ENCODE data around the gene MCM6.
"Not testable (repeated sequence)": the region's sequence is repeated elsewhere in the genome, so short reads cannot be mapped to it uniquely, and the experiment has no call there.

Gene MCM6

DNA sequence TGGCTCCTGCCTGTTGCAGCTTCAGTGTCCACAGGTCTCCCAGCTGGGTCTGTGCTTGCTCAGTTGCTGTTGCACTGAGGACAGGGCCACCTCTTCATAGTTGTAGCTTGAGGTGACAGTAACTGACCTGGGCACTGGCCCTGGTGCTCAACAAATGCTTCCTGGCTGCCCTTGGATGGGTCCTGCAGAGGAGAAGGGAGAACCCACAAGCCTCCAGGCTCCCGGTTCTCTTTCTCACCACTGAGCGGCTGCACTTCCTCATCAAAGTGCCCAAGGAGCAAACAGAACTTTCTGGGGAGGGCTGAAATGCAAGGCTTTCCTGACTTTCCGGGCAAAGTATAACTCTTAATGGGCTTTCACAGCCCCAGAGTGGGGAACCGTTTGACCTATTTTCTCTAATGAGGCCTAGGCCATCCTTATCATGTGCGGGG, 78.0 kb downstream of the MCM6 start:
- no peak overlapping the region for H2BK15ac ChIP-seq (ENCODE audit: low read length)
- H3K27ac ChIP-seq (replicated peaks; ENCODE audit: low read length), result no peak overlapping the region
- no peak overlapping the region for H4K91ac ChIP-seq (ENCODE audit: low read depth, low read length, poor library complexity)
- no peak overlapping the region for H2BK5ac ChIP-seq (ENCODE audit: low read length)
- H3K4me2 ChIP-seq (ENCODE audit: insufficient read depth, low read length, poor library complexity, severe bottlenecking), result no peak overlapping the region
- no peak for DNase-seq (ENCODE audit: low spot score)
- no peak overlapping the region for H4K8ac ChIP-seq (ENCODE audit: low read depth, low read length)
- no CpG with 5 or more reads among the region's 5 CpGs for whole genome bisulfite sequencing, 2 donors (ENCODE audit: extremely low coverage in 2 of 2, insufficient read length in 2 of 2, insufficient replicate concordance in 1 of 2)
- H3K4me1 ChIP-seq (ENCODE audit: control insufficient read depth in 2 of 2, insufficient read depth in 1 of 2, low read depth in 1 of 2, low read length in 2 of 2), result no peaks in the 10 kb centered on the region
- H3K4ac ChIP-seq (ENCODE audit: low read length), result no peak overlapping the region
- no peaks in the 10 kb centered on the region for H3K27me3 ChIP-seq (ENCODE audit: control insufficient read depth in 3 of 3, insufficient read depth in 3 of 3, low read depth in 1 of 3, low read length in 3 of 3)
- H2AK5ac ChIP-seq (ENCODE audit: low read depth, low read length), result no peak overlapping the region
- H3K23ac ChIP-seq (ENCODE audit: low read depth, low read length, poor library complexity), result peak overlapping the region; percentile 16
- H3K4me3 ChIP-seq (ENCODE audit: low read length in 2 of 2), result no peak overlapping the region
- no peak overlapping the region for H2BK120ac ChIP-seq (ENCODE audit: low read depth, low read length)
- H3K9ac ChIP-seq (ENCODE audit: low read depth, low read length, poor library complexity), result no peak overlapping the region
- H2AFZ ChIP-seq (ENCODE audit: low read length), result peak overlapping the region; percentile 31
- no peak overlapping the region for H3K14ac ChIP-seq (ENCODE audit: low read length)
- peaks cover 3 to 15% of the 10 kb centered on the region in 2 donors for H3K9me3 ChIP-seq (replicated peaks in 1 of 2; ENCODE audit: control insufficient read depth in 2 of 2, insufficient read depth in 1 of 2, low read depth in 1 of 2, low read length in 2 of 2)
- H3K36me3 ChIP-seq (replicated peaks in 1 of 2; ENCODE audit: control insufficient read depth in 2 of 2, insufficient read depth in 2 of 2, low read length in 2 of 2), result no peaks in the 10 kb centered on the region
- H3K18ac ChIP-seq (ENCODE audit: low read length), result peak overlapping the region; percentile 42
- no peaks in the 10 kb centered on the region for H3K79me1 ChIP-seq (ENCODE audit: low read depth, low read length)
- H2BK12ac ChIP-seq (ENCODE audit: low read length), result peak overlapping the region; percentile 26

DNA sequence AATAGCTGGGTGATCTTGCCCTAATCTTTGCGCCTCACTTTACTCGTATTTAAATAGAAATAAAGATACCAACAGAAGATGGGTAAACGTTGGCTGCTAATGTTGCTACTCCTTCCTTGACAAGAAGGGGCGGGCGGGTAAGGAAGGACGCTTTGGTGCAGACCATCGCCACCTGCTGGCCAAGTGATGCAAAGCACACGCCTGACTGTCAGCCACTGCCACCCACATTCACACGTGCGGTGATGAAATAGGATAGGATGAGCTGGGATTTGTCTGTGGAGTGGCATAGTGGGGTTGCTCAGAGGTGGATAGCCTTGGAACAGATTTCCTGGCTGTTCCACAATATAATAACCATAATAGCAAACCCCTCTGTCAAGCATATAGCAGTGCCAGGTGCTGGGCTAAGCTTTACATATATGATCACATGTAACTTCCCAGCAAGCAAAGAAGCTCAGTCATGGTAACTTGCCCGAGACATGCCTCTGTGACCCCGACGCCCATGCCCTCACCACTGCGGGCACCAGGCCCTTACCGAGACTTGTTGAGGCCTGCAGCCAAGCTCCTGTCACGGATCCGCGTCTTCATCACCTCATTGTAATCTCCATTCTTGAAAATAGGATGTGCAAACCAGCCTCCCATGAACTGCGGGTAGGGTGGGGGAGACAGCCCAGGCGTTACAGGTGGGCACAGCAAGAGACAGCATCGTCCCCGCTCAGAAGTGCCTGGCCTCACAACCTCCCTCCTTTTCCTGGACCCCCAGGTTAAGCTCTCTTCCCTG, 78.6 kb downstream of the MCM6 start:
- DNase-seq (ENCODE audit: low spot score), result peak; percentile 66
- WGBS, 2 donors (ENCODE audit: extremely low coverage in 2 of 2, insufficient read length in 2 of 2, insufficient replicate concordance in 1 of 2), result no CpG with 5 or more reads among the region's 22 CpGs

DNA sequence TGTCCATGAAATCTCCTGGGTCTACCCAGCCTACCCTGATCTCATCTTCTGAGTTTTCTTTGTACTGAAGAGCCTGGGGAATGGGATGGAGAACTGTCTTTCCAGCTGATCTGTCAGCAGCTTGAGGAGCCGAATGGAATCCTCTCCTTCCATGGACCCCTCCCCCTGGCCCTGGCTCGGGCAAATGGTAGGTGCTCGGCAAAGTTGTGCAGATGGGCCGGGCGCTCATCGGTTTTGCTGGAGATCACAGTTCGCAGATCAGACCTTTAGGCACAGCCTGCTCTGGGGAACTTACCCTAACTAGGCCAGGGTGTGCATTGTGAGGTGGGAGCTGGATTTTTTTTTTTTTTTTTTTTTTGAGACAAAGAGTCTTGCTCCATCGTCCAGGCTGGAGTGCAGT, 79.6 kb downstream of the MCM6 start:
- Histone ChIP-seq H3K9me3 (replicated peaks in 1 of 2; ENCODE audit: control insufficient read depth in 2 of 2, insufficient read depth in 1 of 2, low read depth in 1 of 2, low read length in 2 of 2) (peaks cover 3 to 11% of the 10 kb centered on the region in 2 donors), H3K79me1 (ENCODE audit: low read depth, low read length) (no peaks in the 10 kb centered on the region), H3K27me3 (ENCODE audit: control insufficient read depth in 3 of 3, insufficient read depth in 3 of 3, low read depth in 1 of 3, low read length in 3 of 3) (no peaks in the 10 kb centered on the region), H2BK5ac (ENCODE audit: low read length) (no peak overlapping the region), H3K27ac (replicated peaks; ENCODE audit: low read length) (no peak overlapping the region), H3K9ac (ENCODE audit: low read depth, low read length, poor library complexity) (no peak overlapping the region), H3K4ac (ENCODE audit: low read length) (no peak overlapping the region), H4K8ac (ENCODE audit: low read depth, low read length) (no peak overlapping the region), H3K14ac (ENCODE audit: low read length) (no peak overlapping the region), H2AK5ac (ENCODE audit: low read depth, low read length) (peak overlapping the region; percentile 54), H2BK15ac (ENCODE audit: low read length) (no peak overlapping the region), H2BK120ac (ENCODE audit: low read depth, low read length) (no peak overlapping the region), H3K36me3 (replicated peaks in 1 of 2; ENCODE audit: control insufficient read depth in 2 of 2, insufficient read depth in 2 of 2, low read length in 2 of 2) (no peaks in the 10 kb centered on the region), H2AFZ (ENCODE audit: low read length) (peak overlapping the region; percentile 17), H3K4me2 (ENCODE audit: insufficient read depth, low read length, poor library complexity, severe bottlenecking) (no peak overlapping the region), H3K4me1 (ENCODE audit: control insufficient read depth in 2 of 2, insufficient read depth in 1 of 2, low read depth in 1 of 2, low read length in 2 of 2) (no peaks in the 10 kb centered on the region), H2BK12ac (ENCODE audit: low read length) (no peak overlapping the region), H4K91ac (ENCODE audit: low read depth, low read length, poor library complexity) (no peak overlapping the region), H3K23ac (ENCODE audit: low read depth, low read length, poor library complexity) (no peak overlapping the region), H3K18ac (ENCODE audit: low read length) (no peak overlapping the region), H3K4me3 (ENCODE audit: low read length in 2 of 2) (no peak overlapping the region)
- DNase-seq (ENCODE audit: low spot score), result no peak
- no CpG with 5 or more reads among the region's 8 CpGs for WGBS, 2 donors (ENCODE audit: extremely low coverage in 2 of 2, insufficient read length in 2 of 2, insufficient replicate concordance in 1 of 2)

More for the DNA sequence above, 78.6 kb downstream of the MCM6 start:
- no peak overlapping the region for H2BK120ac ChIP-seq (ENCODE audit: low read depth, low read length)
- H2BK5ac ChIP-seq (ENCODE audit: low read length), result no peak overlapping the region
- H3K36me3 ChIP-seq (replicated peaks in 1 of 2; ENCODE audit: control insufficient read depth in 2 of 2, insufficient read depth in 2 of 2, low read length in 2 of 2), result no peaks in the 10 kb centered on the region
- peak overlapping the region; percentile 16 for H3K23ac ChIP-seq (ENCODE audit: low read depth, low read length, poor library complexity)
- H3K18ac ChIP-seq (ENCODE audit: low read length), result peak overlapping the region; percentile 42
- no peak overlapping the region for H2AK5ac ChIP-seq (ENCODE audit: low read depth, low read length)
- H3K79me1 ChIP-seq (ENCODE audit: low read depth, low read length), result no peaks in the 10 kb centered on the region
- H2BK12ac ChIP-seq (ENCODE audit: low read length), result peak overlapping the region; percentile 26
- H3K4me1 ChIP-seq (ENCODE audit: control insufficient read depth in 2 of 2, insufficient read depth in 1 of 2, low read depth in 1 of 2, low read length in 2 of 2), result no peaks in the 10 kb centered on the region
- no peaks in the 10 kb centered on the region for H3K27me3 ChIP-seq (ENCODE audit: control insufficient read depth in 3 of 3, insufficient read depth in 3 of 3, low read depth in 1 of 3, low read length in 3 of 3)
- H3K4me2 ChIP-seq (ENCODE audit: insufficient read depth, low read length, poor library complexity, severe bottlenecking), result no peak overlapping the region
- no peak overlapping the region for H3K27ac ChIP-seq (replicated peaks; ENCODE audit: low read length)
- H3K4ac ChIP-seq (ENCODE audit: low read length), result no peak overlapping the region
- no peak overlapping the region for H3K9ac ChIP-seq (ENCODE audit: low read depth, low read length, poor library complexity)
- peak overlapping the region; percentile 31 for H2AFZ ChIP-seq (ENCODE audit: low read length)
- no peak overlapping the region for H4K8ac ChIP-seq (ENCODE audit: low read depth, low read length)
- no peak overlapping the region for H3K4me3 ChIP-seq (ENCODE audit: low read length in 2 of 2)
- no peak overlapping the region for H3K14ac ChIP-seq (ENCODE audit: low read length)
- peaks cover 3 to 15% of the 10 kb centered on the region in 2 donors for H3K9me3 ChIP-seq (replicated peaks in 1 of 2; ENCODE audit: control insufficient read depth in 2 of 2, insufficient read depth in 1 of 2, low read depth in 1 of 2, low read length in 2 of 2)
- H2BK15ac ChIP-seq (ENCODE audit: low read length), result no peak overlapping the region
- no peak overlapping the region for H4K91ac ChIP-seq (ENCODE audit: low read depth, low read length, poor library complexity)

DNA sequence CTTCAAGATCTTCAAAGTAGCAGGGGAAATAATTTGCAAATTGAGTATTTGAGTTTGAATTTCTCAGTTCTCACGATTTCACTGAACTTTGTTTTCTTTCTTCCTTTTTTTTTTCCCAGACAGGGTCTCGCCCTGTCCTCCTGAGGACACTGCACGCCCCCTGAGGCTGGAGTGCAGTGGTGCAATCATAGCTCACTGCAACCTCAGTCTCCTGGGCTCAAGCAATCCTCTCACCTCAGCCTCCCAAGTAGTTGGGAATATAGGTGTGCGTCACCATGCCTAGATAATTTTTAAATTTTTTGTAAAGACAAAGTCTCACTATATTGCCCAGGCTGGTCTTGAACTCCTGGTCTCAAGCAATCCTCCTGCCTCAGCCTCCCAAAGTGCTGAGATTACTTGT, 80.6 kb downstream of the MCM6 start:
- H2BK12ac ChIP-seq (ENCODE audit: low read length); DNase-seq (ENCODE audit: low spot score); H3K4me1 ChIP-seq (ENCODE audit: control insufficient read depth in 2 of 2, insufficient read depth in 1 of 2, low read depth in 1 of 2, low read length in 2 of 2); H2AFZ ChIP-seq (ENCODE audit: low read length); H3K36me3 ChIP-seq (replicated peaks in 1 of 2; ENCODE audit: control insufficient read depth in 2 of 2, insufficient read depth in 2 of 2, low read length in 2 of 2); H3K4me3 ChIP-seq (ENCODE audit: low read length in 2 of 2); H3K27me3 ChIP-seq (ENCODE audit: control insufficient read depth in 3 of 3, insufficient read depth in 3 of 3, low read depth in 1 of 3, low read length in 3 of 3); H2AK5ac ChIP-seq (ENCODE audit: low read depth, low read length); H3K27ac ChIP-seq (replicated peaks; ENCODE audit: low read length); H3K9me3 ChIP-seq (replicated peaks in 1 of 2; ENCODE audit: control insufficient read depth in 2 of 2, insufficient read depth in 1 of 2, low read depth in 1 of 2, low read length in 2 of 2); H3K18ac ChIP-seq (ENCODE audit: low read length); H3K9ac ChIP-seq (ENCODE audit: low read depth, low read length, poor library complexity); H3K23ac ChIP-seq (ENCODE audit: low read depth, low read length, poor library complexity); H4K8ac ChIP-seq (ENCODE audit: low read depth, low read length); H3K79me1 ChIP-seq (ENCODE audit: low read depth, low read length); H2BK5ac ChIP-seq (ENCODE audit: low read length); H4K91ac ChIP-seq (ENCODE audit: low read depth, low read length, poor library complexity); H3K4me2 ChIP-seq (ENCODE audit: insufficient read depth, low read length, poor library complexity, severe bottlenecking); H3K4ac ChIP-seq (ENCODE audit: low read length); H2BK120ac ChIP-seq (ENCODE audit: low read depth, low read length); H3K14ac ChIP-seq (ENCODE audit: low read length); H2BK15ac ChIP-seq (ENCODE audit: low read length): not testable (repeated sequence)
- WGBS, 2 donors (ENCODE audit: extremely low coverage in 2 of 2, insufficient read length in 2 of 2, insufficient replicate concordance in 1 of 2), result no CpG with 5 or more reads among the region's 4 CpGs

All from neuronal stem cell (in vitro differentiated cells).